ENCODE results near the gene PGF.

PGF gene

DNA sequence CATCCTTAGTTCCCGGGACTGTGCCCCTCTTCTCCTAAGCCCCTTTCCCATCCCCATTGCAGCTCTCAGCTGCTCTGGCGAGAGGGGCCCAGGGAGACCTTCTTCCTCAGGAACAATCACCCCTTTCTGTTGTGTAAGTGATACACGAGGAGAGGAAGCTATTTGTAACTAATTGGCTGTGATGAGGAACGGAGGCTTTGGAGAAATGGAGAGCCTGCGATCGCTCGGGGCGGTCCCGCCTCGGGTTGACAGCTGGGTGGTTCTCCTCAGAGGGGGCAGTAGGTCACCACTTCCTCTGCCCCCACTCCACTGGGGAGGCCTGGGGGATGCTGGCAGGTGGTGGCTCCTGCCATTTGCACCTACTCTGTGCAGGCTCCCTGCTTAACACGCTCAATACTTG, 6.6 kb upstream of the PGF start:
- no peak overlapping the region for H3K4me3 ChIP-seq (ENCODE audit: low read length)
- no peak for DNase-seq (ENCODE audit: low read depth, low spot score)

- DNase-seq (ENCODE audit: low read depth, low spot score), result no peak
- no peak overlapping the region for H3K4me3 ChIP-seq (ENCODE audit: low read length)
Observed at GRCh38 chr14:74961238-74961911, 6.0 kb upstream of the PGF start.

- DNase-seq (ENCODE audit: low read depth, low spot score), result no peak
- H3K4me3 ChIP-seq (ENCODE audit: low read length), result no peak overlapping the region
Observed at GRCh38 chr14:74960736-74961135, 5.3 kb upstream of the PGF start.

DNA sequence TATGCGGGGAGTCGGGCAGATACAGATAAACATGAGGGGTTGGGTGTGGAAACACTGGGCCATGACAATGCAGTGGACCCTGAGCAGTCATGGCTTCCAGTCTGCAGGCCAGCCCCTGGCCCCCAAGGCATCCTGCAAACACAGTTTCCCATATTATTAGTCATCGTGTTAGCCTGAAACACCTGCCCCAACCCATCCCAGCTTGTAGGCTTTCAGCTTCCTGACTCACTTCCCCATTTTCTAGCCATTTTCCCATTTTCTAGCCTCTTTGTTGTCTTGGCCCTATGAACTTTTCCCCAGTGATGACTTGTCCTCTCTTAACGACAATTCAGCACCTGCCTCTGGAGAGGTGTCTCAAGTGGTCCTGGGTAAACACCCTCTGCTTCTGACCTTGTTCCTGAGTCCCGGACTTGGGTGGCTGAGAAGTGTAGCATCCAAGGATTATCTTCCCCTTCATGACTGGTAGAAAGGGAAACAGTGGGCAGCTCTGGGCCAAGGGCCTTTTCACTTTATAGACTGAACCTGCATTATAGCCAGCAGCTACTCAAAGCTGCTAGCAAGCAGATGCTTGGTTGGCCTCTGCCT, 4.3 kb upstream of the PGF start:
- no peak for DNase-seq (ENCODE audit: low read depth, low spot score)
- H3K4me3 ChIP-seq (ENCODE audit: low read length), result no peak overlapping the region

DNA sequence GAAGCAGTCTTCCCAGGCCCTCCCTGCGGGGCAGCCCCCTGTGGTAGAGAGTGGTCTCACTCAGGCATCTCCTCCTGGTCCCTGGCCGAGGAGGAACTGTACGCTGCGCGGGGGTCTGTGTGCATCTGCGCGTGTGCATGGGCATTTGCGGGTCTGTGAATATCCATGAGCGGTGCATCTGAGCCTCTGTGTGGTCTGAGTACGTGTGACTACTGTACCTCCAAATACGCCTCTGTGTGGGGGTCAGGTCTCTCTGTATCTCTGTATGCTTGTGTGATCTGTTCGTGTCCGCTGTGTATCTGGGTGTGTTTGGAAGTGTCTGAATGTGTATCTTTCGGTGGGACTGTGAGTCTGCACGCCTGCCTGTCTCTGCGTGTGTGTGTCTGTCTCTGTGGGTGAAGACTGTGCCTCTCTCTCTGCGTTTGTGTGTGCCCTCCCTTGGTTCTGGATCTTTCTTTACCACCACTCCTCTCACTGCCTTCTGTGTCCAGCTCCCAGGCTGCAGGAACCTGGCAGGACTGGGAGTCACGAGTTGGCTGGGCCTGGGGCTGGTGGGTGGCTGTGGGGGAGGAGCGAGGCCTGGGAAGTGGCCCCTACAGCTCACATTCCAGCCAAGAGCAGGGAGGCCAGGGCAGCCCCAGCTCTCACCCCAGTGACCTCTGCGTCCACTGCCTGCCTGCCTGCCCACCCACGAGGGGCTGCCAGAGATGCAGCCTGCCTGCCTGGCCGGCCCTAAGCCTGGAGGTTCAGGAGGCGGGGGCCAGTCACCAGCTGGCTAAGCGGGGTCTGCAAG, 1.1 kb upstream of the PGF start:
- no peak for DNase-seq (ENCODE audit: low read depth, low spot score)
- no peak overlapping the region for H3K4me3 ChIP-seq (ENCODE audit: low read length)

DNA sequence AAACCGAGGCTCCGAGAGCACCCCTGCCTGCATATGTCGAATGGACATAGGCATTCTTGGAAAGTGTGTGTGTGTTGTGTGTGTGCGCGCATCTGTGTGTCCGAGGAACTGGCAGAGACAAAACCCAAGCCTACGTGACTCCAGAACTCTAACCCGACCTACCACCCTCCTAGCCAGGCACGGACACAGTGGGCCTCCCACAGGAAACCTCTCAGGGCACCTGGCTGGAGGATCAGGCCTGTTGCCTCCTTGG, 556 bp upstream of the PGF start:
- H3K4me3 ChIP-seq (ENCODE audit: low read length), result no peak overlapping the region
- DNase-seq (ENCODE audit: low read depth, low spot score), result no peak

DNA sequence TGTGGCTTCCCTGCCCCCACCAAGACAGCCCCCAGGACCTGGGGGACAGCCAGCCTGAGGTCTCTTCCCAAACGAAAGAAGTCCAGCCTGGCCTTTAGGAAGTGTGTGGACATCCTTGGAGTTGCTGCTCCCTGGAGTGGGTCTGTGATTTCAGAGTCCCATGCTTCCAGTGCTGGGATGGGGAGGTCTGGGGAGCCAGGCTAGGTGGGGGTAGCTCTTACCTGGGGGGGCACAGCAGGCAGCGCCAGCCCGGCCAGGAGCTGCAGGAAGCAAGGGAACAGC, 509 bp downstream of the PGF start:
- no peak for DNase-seq (ENCODE audit: low read depth, low spot score)
- H3K4me3 ChIP-seq (ENCODE audit: low read length), result no peak overlapping the region

DNA sequence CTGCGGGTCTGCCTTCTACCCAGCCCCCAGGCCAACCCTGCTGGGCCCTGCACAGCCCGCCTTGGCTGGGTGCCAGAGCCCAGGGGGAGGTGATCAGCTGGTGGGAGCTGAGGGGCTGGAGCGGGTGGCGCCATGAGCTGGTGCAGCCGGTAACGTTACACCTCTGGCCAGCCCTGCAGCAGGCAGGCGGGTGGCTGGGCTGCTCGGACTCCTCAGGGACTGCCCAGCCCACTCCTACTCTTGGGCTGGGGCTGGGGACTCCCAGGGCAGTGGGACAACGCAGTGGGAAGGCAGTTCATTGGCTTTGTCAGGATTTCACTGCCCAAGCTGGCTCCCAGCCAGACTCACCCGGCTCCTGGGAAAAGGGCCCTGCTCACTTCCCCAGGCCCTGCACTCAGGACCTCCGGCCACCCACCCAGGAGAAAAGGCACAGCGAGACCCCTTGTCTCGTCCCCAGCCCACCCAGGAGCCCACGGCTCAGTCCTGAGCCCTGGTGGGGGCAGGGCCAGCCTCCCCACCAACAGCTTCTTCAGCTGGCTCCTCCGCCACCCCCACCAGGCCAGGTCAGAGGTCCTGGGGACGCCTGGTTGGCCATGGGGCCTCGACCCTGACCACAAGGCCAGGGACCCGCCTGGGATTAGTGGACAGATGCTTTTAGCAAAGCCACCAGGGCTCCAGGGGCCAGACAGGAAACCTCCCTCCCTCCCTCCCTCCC, 1.0 kb downstream of the PGF start:
- no peak for DNase-seq (ENCODE audit: low read depth, low spot score)
- no peak overlapping the region for H3K4me3 ChIP-seq (ENCODE audit: low read length)

DNA sequence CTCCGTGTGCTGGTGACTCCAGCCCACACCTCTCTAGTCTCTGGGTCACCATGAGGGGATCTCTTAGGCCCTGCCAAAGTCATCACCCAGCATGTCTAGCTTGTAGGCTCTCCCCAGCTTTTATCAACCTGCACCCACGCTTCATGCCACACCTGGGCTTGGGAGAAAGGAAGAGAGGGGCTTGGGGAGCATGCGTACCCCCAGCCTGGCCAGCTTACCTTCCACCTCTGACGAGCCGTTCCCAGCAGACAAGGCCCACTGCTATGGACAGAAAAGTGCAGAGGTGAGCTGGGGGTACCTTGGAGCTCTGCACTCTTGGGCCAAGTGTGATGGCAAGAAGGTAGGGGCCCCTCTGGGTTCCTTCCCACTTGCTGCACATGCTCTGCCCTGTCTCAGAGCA, 1.7 kb downstream of the PGF start:
- DNase-seq (ENCODE audit: low read depth, low spot score), result no peak
- H3K4me3 ChIP-seq (ENCODE audit: low read length), result no peak overlapping the region

DNA sequence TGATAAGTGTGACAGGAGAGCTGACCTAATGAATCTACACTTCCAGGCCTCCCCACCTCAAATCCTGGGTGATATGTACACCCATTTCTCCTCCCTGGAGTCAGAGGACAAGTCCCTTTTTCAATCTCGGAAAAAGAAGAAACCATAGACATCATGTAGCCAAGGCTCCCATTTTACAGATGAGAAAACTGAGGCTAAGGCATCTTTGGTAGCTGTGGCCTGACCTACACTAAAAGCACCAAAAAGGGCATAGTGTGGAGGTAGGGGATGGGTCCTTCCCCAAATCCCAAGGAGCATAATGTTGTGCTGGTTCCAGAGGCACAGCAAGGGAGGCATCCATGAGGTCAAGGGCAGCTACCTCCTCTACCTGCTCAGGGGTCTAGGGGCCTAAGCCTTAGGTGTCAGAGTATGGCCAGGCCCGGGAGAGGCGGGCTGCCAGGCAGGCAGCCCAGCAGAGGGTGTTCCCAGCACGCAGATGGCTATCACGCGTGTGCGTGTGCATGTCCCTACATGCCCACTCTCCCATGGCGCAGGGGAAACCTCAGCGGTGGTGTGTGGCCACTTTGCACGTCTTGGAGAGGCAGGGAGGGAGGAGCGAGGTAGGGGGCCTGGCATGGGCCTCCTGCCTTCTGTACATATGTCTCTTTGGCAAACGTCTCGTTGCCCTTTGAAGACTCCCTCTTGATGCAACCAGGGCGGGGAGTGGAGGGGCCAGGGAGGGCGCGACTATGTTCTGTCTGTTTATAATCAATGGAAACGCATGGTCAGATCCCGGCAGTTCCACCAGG, 2.5 kb downstream of the PGF start:
- H3K4me3 ChIP-seq (ENCODE audit: low read length), result no peak overlapping the region
- no peak for DNase-seq (ENCODE audit: low read depth, low spot score)

DNA sequence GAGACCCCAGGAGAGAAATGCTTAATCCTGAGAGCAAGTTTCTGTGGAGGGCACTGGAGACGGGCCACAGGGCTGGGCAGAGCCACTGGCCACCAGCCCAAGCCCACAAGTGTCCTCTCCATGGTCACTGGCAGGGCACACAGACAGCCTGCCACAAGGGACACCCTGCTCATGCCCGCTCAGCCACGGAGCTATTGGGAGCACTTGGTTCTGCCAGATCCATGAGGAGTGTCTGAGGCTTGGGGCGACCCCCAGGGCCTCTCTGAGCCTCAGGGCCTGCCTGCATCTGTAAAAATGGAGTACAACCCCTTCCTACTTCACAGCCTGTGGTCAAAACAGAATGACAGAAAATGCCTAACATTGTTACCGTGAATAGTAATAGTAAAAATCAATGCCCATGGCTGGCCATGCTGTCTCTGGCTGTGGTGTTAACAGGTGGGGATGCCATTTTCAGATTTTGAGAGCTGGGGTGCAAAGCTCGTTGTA, 3.2 kb downstream of the PGF start:
- DNase-seq (ENCODE audit: low read depth, low spot score), result no peak
- H3K4me3 ChIP-seq (ENCODE audit: low read length), result no peak overlapping the region

- H3K4me3 ChIP-seq (ENCODE audit: low read length), result no peak overlapping the region
- DNase-seq (ENCODE audit: low read depth, low spot score), result no peak
Observed at GRCh38 chr14:74951443-74952179, 3.8 kb downstream of the PGF start.

DNA sequence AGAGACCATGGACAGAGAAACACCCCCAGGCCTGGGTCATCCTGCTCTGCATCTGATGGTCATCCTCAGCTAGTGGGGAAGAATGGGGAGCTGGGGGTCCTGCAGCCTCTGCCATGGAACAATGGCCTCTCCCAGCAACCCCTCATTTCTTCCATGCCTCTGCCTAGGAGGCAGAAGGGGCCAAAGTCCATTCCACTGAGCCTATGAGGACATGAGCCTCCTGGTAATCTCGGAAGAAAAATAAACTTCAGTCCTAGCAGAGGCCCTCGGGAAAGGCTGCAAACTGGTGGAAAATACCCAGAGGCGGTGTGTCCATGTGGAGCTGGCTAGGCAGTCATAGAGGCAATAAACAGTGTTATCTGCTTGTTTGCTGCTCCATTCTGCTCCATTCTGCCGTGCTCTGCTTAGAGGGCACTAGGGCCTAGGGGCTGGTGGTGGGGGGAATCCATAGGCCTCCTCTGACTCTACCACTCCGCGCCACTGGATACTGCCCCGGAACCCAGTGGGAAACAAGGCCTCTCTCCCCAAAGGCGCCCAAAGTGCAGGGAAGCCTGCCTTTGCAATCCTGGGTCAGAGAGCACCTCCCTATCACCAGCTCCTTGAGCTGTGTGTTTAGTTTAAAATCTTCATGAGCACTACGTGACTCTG, 4.5 kb downstream of the PGF start:
- H3K4me3 ChIP-seq (ENCODE audit: low read length), result no peak overlapping the region
- DNase-seq (ENCODE audit: low read depth, low spot score), result no peak

DNA sequence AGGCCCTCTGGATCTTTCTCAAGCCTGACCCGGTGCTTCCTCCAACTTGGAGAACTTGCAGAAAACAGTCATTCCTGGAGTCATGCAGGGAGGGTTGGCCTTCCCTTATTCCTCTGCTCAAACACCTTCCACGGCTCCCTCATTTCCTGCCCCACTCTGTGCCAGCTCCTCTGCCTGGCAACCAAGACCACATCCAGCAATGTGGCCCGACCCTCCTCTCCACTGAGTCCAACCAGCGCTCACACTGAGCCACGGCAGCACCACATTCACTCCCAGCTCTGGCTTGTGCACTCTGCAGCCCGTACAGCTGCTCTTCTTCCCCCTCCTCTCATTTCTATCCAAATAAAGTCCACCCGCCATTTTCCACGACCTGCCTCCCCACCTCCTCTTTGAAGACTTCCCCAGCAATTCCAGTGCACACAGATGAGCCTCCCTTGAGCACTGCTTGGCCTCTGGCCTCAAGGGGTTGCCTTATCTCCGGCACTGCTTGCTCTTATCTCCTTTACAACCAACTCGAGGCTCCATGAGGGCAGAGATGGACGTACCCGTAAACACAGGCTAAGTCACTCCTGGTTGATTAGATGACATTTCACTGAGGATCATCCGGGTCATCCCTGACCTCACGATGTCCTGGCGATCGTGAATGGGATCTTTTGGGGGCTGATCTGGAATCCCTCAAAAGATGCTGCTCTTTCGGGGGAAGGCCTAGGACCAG, 5.4 kb downstream of the PGF start:
- DNase-seq (ENCODE audit: low read depth, low spot score), result no peak

GRCh38 chr14:74949191-74949601, 6.2 kb downstream of the PGF start:
- no peak overlapping the region for H3K4me3 ChIP-seq (ENCODE audit: low read length)
- DNase-seq (ENCODE audit: low read depth, low spot score), result no peak

More for the DNA sequence above, 5.4 kb downstream of the PGF start:
- H3K4me3 ChIP-seq (ENCODE audit: low read length), result no peak overlapping the region

DNA sequence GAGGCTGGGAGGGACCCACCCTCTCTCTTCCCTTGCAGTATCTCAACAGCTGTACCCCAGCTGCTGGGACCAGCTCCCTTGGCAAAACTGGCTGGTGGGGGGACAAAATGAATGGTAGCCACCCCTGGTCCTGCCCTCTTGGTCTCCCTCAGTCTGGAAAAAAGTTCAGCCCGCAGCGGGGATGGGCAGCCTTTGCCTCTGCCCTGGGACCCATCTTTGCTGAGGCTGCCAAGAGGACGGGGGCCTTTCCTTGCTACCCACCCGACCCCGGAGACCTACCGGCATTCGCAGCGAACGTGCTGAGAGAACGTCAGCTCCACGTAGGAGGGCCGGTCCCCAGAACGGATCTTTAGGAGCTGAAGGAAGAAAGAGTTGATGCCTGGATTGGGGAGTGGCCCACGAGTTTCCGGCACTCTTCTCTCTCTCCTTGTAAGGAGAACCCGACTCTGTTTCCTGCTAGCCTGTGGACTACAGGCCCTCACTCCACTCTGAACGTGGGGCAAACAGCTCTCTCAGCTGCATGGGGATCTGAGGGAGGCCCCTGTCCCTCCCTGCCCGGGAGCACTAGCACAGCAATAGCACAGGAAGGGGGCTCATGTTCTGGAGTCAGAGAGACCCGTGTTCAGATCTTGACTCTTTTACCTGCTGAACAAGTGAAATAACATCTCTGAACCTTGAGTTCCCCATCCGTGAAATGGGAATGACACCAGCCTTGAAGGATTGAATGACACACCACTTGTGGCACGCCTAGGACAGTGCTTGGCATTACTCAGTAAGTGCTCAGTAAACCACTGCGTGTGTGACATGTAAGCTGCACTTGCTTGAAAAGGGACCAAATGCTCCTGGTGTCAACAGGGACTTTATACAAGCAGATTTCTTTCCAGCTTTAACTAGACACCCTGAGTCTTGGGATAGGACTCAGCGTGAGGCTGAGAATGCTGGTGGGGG, 6.9 kb downstream of the PGF start:
- H3K4me3 ChIP-seq (ENCODE audit: low read length), result no peak overlapping the region
- DNase-seq (ENCODE audit: low read depth, low spot score), result no peak
